GM23338 (cell line): ENCODE measurements around the gene CHIC2.

Experiments
- CTCF ChIP-seq, 2 experiments: fragments of 200-600 bp in 1 of 2; sonication (generic) in 1 of 2; conservative IDR thresholded peaks; 2 replicates each; pipeline versions ENCODE4 v1.5.1 to v1.6.1; 2016 to 2017; ENCODE audit warnings: antibody characterized with exemption in 2 of 2, low read depth in 2 of 2, mild to moderate bottlenecking in 2 of 2, moderate library complexity in 1 of 2
- EZH2 ChIP-seq: fragments of 200-600 bp; sonication (generic); IDR thresholded peaks from one replicate; pipeline ENCODE4 v1.8.0; 2017; ENCODE audit warnings: antibody characterized with exemption, mild to moderate bottlenecking, low read depth; ENCODE audit not compliant: unreplicated experiment
- EZH2phosphoT487 ChIP-seq: fragments of 200-600 bp; sonication (generic); IDR thresholded peaks from one replicate; pipeline ENCODE4 v1.8.1; 2018; ENCODE audit warnings: antibody characterized with exemption; ENCODE audit not compliant: unreplicated experiment
- POLR2AphosphoS5 ChIP-seq: IDR thresholded peaks from 2 replicates; pipeline ENCODE4 v1.6.1; 2016; ENCODE audit warnings: antibody characterized with exemption, low read depth
- REST ChIP-seq: IDR thresholded peaks from one replicate; pipeline ENCODE4 v1.6.1; 2018; ENCODE audit warnings: antibody characterized with exemption; ENCODE audit not compliant: unreplicated experiment
- STAT1 ChIP-seq: IDR thresholded peaks from one replicate; pipeline ENCODE4 v1.6.1; 2016; ENCODE audit warnings: antibody characterized with exemption; ENCODE audit not compliant: unreplicated experiment
- ZNF331 ChIP-seq: fragments of 250-450 bp; sonication (Bioruptor Pico); IDR thresholded peaks from 2 replicates; pipeline ENCODE4 v1.5.0; 2020; ENCODE audit warnings: low read depth, mild to moderate bottlenecking, moderate library complexity

GRCh38 chr4:54062392-54062791, 2.0 kb downstream of the CHIC2 start:
- TF ChIP-seq CTCF (conservative IDR thresholded peaks at IDR 0.05; ENCODE audit: low read depth in 2 of 2) (no peak), POLR2AphosphoS5 (no peak), REST (no peak), EZH2phosphoT487 (no peak), ZNF331 (CRISPR knock-in tag) (no peak), EZH2 (no peak), STAT1 (no peak)
